B cell (primary cell): ENCODE measurements around the gene HCN4. TPM values are rescaled to one million over a fixed set of nuclear protein-coding genes. Genes with fewer than 3 reads are reported as not detected.

ENCODE experiments used
- ATAC-seq: fragments of 200-7000 bp; cut with Tn5 transposase; one replicate; pipeline ENCODE4 v1.10.0; 2021; ENCODE audit warnings: low read depth, mild to moderate bottlenecking, moderate number of reproducible peaks, moderate library complexity
- CTCF ChIA-PET: fragments of 350-600 bp; sonication (Branson Sonifier 250); formaldehyde crosslinking; loops from one replicate; lab custom pipeline; 2021; ENCODE audit warnings: antibody characterized with exemption, inconsistent platforms; lab: Charles Lee
- POLR2A ChIA-PET: fragments of 350-600 bp; sonication (Branson Sonifier 250); formaldehyde crosslinking; loops from one replicate; lab custom pipeline; 2021; ENCODE audit warnings: antibody characterized with exemption; lab: Charles Lee
- DNase-seq: peaks from one replicate; pipeline ENCODE4 v3.0.0; 2013
- H2AFZ ChIP-seq: 2 replicates; pipeline ENCODE4 v1.6.1; 2012; ENCODE audit warnings: mild to moderate bottlenecking, low read depth, low read length; ENCODE audit not compliant: insufficient read depth, poor library complexity, severe bottlenecking
- H3K27ac ChIP-seq, 2 donors: 1 replicate in 1 of 2; 2 replicates in 1 of 2; pipeline ENCODE4 v1.5.1; 2012 to 2013; ENCODE audit warnings: low read length in 2 of 2, mild to moderate bottlenecking in 2 of 2, moderate library complexity in 1 of 2
- H3K27me3 ChIP-seq, 4 experiments: fragments of 200-600 bp in 1 of 4; sonication (generic) in 1 of 4; replicated peaks in 1 of 4; 1 replicate in 2 of 4; 2 replicates in 2 of 4; pipeline versions ENCODE4 v1.6.1 to v1.7.0; 2013 to 2016; ENCODE audit warnings: low read length in 3 of 4, mild to moderate bottlenecking in 2 of 4, mixed read lengths in 1 of 4, moderate library complexity in 1 of 4; ENCODE audit not compliant: insufficient read depth in 4 of 4, control insufficient read depth in 3 of 4; ENCODE audit errors: control extremely low read depth in 1 of 4
- H3K36me3 ChIP-seq, 2 experiments: replicated peaks in 1 of 2; 1 replicate in 1 of 2; 2 replicates in 1 of 2; pipeline versions ENCODE4 v1.6.1 to v1.7.1; 2013; ENCODE audit warnings: low read length in 1 of 2; ENCODE audit not compliant: insufficient read depth in 2 of 2, control insufficient read depth in 1 of 2; ENCODE audit errors: control extremely low read depth in 1 of 2, extremely low read depth in 1 of 2
- H3K4me1 ChIP-seq, 2 donors: fragments of 200-600 bp in 1 of 2; sonication (generic) in 1 of 2; 1 replicate in 1 of 2; 2 replicates in 1 of 2; pipeline versions ENCODE4 v1.5.1 to v1.6.1; 2013 to 2017; ENCODE audit warnings: low read length in 2 of 2; ENCODE audit not compliant: control insufficient read depth in 2 of 2, insufficient read depth in 2 of 2
- H3K4me2 ChIP-seq: replicated peaks from 2 replicates; pipeline ENCODE3; 2012; ENCODE audit warnings: mild to moderate bottlenecking, low read depth, low read length; ENCODE audit not compliant: poor library complexity, severe bottlenecking
- H3K4me3 ChIP-seq, 5 experiments: fragments of 200-600 bp in 1 of 5; sonication (generic) in 1 of 5; 1 replicate in 3 of 5; 2 replicates in 2 of 5; pipeline versions ENCODE4 v1.5.1 to v1.7.0; 2011 to 2016; ENCODE audit warnings: low read length in 4 of 5, mild to moderate bottlenecking in 4 of 5, low read depth in 2 of 5, control low read depth in 1 of 5, moderate library complexity in 1 of 5; ENCODE audit not compliant: insufficient read depth in 1 of 5; ENCODE audit errors: control extremely low read depth in 1 of 5, extremely low read depth in 1 of 5
- H3K79me2 ChIP-seq: fragments of 200-600 bp; sonication (generic); one replicate; pipeline ENCODE4 v1.6.0; 2016; ENCODE audit warnings: low read length; ENCODE audit not compliant: control insufficient read depth, insufficient read depth
- H3K9ac ChIP-seq: fragments of 200-600 bp; sonication (generic); 2 replicates; pipeline ENCODE4 v1.6.1; 2017; ENCODE audit warnings: mild to moderate bottlenecking, low read length, moderate library complexity
- H3K9me3 ChIP-seq, 3 donors: one replicate each; pipeline versions ENCODE4 v1.6.1 to v1.7.1; 2013; ENCODE audit warnings: low read length in 2 of 3; ENCODE audit not compliant: control insufficient read depth in 2 of 3, insufficient read depth in 1 of 3; ENCODE audit errors: control extremely low read depth in 1 of 3
- H4K20me1 ChIP-seq: 2 replicates; pipeline ENCODE4 v1.6.0; 2012; ENCODE audit warnings: mild to moderate bottlenecking, low read length; ENCODE audit not compliant: insufficient read depth, control insufficient read depth, poor library complexity, severe bottlenecking
- H3K27ac Mint-ChIP-seq: one replicate; pipeline ENCODE4 v1.8.0; 2021; ENCODE audit warnings: mixed read lengths
- H3K27me3 Mint-ChIP-seq: one replicate; pipeline ENCODE4 v1.8.0; 2021; ENCODE audit warnings: mixed read lengths
- H3K4me1 Mint-ChIP-seq: one replicate; pipeline ENCODE4 v1.8.0; 2021; ENCODE audit warnings: mixed read lengths
- H3K4me3 Mint-ChIP-seq: one replicate; pipeline ENCODE4 v1.8.0; 2021; ENCODE audit warnings: mixed read lengths
- H3K9me3 Mint-ChIP-seq: one replicate; pipeline ENCODE4 v1.8.0; 2022; ENCODE audit warnings: mixed read lengths; ENCODE audit not compliant: insufficient read depth
- CTCF ChIP-seq: fragments of 200-600 bp; IDR thresholded peaks from one replicate; pipeline ENCODE4 v1.8.0; 2022; ENCODE audit warnings: antibody characterized with exemption, mild to moderate bottlenecking
- EZH2 ChIP-seq: IDR thresholded peaks from 2 replicates; pipeline ENCODE4 v1.6.1; 2012; ENCODE audit warnings: borderline replicate concordance, low read depth, mild to moderate bottlenecking, moderate library complexity, low read length; ENCODE audit not compliant: insufficient read depth, poor library complexity, severe bottlenecking
- WGBS: methylation state at CpG from one replicate; pipeline ENCODE4 v1.1.5; 2013; ENCODE audit warnings: missing lambda C conversion rate; ENCODE audit not compliant: insufficient coverage; 5-methylcytosine and 5-hydroxymethylcytosine counted together
- intact Hi-C: fragments of 100-400 bp; cut with micrococcal nuclease; formaldehyde crosslinking; loops from one replicate; pipeline ENCODE4 v1.10.0; 2022
- polyA plus RNA-seq: library from polyadenylated mRNA; depleted of rRNA; stranded (reverse); fragments of >200 nt; gene quantifications from 2 replicates; pipeline ENCODE4 v1.2.3, GENCODE V29; 2012
- total RNA-seq, 2 donors: library from RNA; stranded (reverse); fragments of 120-200 nt in 1 of 2; gene quantifications; 1 replicate in 1 of 2; 2 replicates in 1 of 2; pipeline versions ENCODE4 v1.2.3 to v1.2.4, GENCODE V29; 2013 to 2022

HCN4 gene
- total and polyA plus RNA-seq, 2 donors (not counting 1 experiment from before 2014, with no cell fraction given), result not detected

DNA sequence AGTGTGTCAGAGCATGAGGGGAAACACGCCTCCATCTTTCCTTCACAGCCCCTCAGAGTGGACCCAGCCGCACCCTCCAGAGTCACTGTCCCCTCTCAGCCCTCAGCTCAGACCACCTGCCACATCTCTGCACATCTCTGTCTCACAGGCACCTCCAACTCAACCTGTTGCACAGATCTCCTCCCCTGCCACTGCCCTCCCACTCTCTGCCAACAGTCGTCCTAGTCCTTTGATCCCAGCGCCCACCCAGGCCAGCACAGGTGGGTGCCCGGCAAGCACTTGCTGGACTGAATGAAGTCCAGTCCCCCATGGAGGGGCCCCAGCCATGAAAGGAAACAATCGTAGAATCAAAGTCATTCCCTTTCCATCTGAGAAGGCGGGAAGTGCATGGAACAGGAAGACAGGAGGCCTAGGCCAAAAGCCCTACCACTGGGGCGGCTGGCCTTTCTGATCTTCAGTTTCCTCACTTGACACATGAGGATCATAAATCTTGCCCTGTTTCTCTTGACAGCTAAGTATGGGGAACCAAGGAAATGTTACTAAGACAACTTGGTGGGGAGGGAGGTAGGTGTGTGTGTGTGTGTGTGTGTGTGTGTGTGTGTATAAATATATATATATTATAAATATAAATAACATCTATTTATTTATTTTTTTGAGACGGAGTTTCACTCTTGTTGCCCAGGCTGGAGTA, 28.1 kb downstream of the HCN4 start:
- Mint-ChIP-seq H3K9me3 (peaks cover 2% of the 10 kb centered on the region), H3K27me3 (peaks cover 4% of the 10 kb centered on the region), H3K4me1 (no peaks in the 10 kb centered on the region), H3K27ac (no peak overlapping the region), H3K4me3 (no peak overlapping the region)
- DNase-seq, result no peak
- intact Hi-C loops, result no loop called here
- Histone ChIP-seq H3K9me3 (peaks cover 0 to 25% (median 2%) of the 10 kb centered on the region in 3 donors), H3K79me2 (no peaks in the 10 kb centered on the region), H3K9ac (no peak overlapping the region), H3K27me3 (no peaks in the 10 kb centered on the region), H3K27ac (no peak overlapping the region), H4K20me1 (no peaks in the 10 kb centered on the region), H2AFZ (no peak overlapping the region), H3K36me3 (no peaks in the 10 kb centered on the region), H3K4me3 (no peak overlapping the region), H3K4me2 (no peak overlapping the region), H3K4me1 (no peaks in the 10 kb centered on the region)
- no peak for TF ChIP-seq EZH2
- no peak for TF ChIP-seq CTCF
- CTCF ChIA-PET, result no interaction called here
- POLR2A ChIA-PET, result no interaction called here
- no peak for ATAC-seq
- 82% methylated on average over 8 of the region's 9 CpGs for WGBS

- no peaks in the 10 kb centered on the region for H3K27me3 ChIP-seq
- intact Hi-C loops, result no loop called here
- no peaks in the 10 kb centered on the region for H4K20me1 ChIP-seq
- DNase-seq (no peak), ATAC-seq (no peak)
- H3K4me1 ChIP-seq, result no peaks in the 10 kb centered on the region
- no peak overlapping the region for H3K4me3 ChIP-seq
- H3K4me2 ChIP-seq, result no peak overlapping the region
- 90% methylated on average over 6 of the region's 9 CpGs for WGBS
- peaks cover 2% of the 10 kb centered on the region for H3K9me3 Mint-ChIP-seq
- H2AFZ ChIP-seq, result no peak overlapping the region
- H3K4me1 Mint-ChIP-seq, result no peaks in the 10 kb centered on the region
- peaks cover 4% of the 10 kb centered on the region for H3K27me3 Mint-ChIP-seq
- no peak overlapping the region for H3K9ac ChIP-seq
- no peak overlapping the region for H3K27ac Mint-ChIP-seq
- H3K79me2 ChIP-seq, result no peaks in the 10 kb centered on the region
- peaks cover 0 to 19% (median 2%) of the 10 kb centered on the region in 3 donors for H3K9me3 ChIP-seq
- ChIA-PET POLR2A (no interaction called here), CTCF (no interaction called here)
- H3K27ac ChIP-seq, result no peak overlapping the region
- H3K36me3 ChIP-seq, result no peaks in the 10 kb centered on the region
- H3K4me3 Mint-ChIP-seq, result no peak overlapping the region
- TF ChIP-seq EZH2 (no peak), CTCF (no peak)
These were observed 30.0 kb downstream of the HCN4 start for GRCh38 chr15:73338606-73339374.
